ENCODE results near the gene ZP1.

The ZP1 gene

DNA sequence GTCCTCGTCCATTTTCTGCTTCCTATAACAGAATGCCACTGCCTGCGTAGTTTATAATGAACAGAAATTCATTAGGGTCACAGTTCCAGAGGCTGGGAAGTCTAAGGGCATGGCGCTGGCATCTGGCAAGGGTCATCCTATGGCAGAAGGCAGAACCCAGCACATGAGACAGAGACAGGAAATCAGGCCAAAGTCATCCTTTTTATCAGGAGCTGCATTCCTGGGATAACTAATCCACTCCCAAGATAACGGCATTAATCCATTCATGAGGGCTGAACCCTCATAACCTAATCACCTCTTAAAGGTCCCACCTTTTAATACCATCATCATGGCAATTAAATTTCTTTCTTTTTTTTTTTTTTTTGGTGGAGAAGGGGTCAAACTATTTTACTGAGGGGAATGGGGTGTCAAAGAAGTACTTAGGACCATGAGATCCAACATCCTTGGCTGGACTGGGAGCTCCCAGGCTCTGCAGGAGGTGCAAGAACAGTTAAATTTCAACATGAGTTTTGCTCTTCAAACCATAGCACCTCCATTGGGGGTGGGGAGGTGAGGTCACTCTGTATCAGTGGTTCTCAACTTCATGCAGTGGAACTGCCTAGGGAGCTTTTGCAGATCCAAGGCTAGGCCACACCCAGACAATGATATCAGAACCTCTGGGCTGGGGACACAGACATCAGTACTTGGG lies 51.1 kb downstream of the ZP1 start:
- H3K4me3 ChIP-seq (ENCODE audit: low read depth, low read length), result no peak overlapping the region
- TF ChIP-seq, protein P1, sequence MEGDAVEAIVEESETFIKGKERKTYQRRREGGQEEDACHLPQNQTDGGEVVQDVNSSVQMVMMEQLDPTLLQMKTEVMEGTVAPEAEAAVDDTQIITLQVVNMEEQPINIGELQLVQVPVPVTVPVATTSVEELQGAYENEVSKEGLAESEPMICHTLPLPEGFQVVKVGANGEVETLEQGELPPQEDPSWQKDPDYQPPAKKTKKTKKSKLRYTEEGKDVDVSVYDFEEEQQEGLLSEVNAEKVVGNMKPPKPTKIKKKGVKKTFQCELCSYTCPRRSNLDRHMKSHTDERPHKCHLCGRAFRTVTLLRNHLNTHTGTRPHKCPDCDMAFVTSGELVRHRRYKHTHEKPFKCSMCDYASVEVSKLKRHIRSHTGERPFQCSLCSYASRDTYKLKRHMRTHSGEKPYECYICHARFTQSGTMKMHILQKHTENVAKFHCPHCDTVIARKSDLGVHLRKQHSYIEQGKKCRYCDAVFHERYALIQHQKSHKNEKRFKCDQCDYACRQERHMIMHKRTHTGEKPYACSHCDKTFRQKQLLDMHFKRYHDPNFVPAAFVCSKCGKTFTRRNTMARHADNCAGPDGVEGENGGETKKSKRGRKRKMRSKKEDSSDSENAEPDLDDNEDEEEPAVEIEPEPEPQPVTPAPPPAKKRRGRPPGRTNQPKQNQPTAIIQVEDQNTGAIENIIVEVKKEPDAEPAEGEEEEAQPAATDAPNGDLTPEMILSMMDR (IDR thresholded peaks at IDR 0.05; ENCODE audit: low read depth, low read length, missing control alignments), result no peak
- DNase-seq (ENCODE audit: low read depth), result no peak

DNA sequence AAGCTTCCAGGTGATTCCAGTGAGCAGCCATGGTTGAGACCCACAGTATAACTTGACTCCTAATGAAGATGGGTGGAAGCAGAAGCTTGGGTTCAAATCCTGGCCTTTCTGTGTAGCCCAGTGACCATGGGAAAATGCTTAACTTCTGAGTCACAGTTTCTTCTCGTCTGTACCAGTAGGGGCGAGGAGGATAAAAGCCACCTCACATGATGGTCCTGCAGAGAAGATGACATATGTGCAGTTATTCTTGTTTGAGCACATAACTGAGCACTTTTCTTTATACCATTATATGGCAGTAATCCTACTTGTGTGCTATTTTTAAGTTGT lies 51.6 kb downstream of the ZP1 start:
- DNase-seq (ENCODE audit: low read depth), result no peak
- no peak overlapping the region for H3K4me3 ChIP-seq (ENCODE audit: low read depth, low read length)
- TF ChIP-seq, protein P1 (IDR thresholded peaks at IDR 0.05; ENCODE audit: low read depth, low read length, missing control alignments), result no peak

DNA sequence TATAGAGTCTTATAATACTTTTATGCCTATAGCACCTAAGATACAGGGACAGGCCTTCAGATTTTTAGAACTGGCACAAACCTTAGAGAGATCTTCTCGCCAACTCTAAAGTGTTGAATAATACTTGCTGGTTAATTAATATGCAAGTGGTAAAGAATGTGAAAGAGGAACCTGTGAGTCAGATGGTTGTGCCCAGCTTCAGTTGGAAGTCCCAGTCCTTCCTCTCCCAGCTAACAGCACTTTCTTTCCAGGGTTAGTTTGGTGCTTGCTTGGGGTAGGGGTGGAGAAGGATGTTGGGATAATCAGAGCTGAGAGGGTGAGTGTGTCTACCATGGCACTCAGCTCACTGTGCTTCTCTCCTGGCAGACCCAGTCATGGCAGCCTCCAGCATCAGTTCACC lies 52.0 kb downstream of the ZP1 start:
- DNase-seq (ENCODE audit: low read depth), result no peak
- H3K4me3 ChIP-seq (ENCODE audit: low read depth, low read length), result no peak overlapping the region
- TF ChIP-seq, protein P1 (IDR thresholded peaks at IDR 0.05; ENCODE audit: low read depth, low read length, missing control alignments), result no peak

DNA sequence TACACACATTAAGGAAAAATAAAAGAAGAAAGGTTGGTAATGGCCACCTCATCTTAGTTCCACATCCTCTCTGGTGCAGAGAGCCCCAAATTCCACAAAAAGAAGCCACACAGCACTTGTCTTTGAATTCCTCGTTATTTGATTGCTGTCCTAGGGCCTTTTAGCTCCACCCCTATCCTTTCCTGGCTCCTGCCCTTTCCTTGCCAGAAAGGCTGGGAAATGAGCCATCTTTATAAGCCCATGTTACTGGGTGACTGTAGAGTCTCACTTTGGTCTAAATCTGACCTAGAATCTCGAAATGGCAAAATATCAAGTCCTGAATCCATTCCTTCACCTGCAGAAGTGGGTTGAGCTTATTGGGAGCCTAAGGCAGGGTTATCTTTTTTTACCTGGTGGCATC lies 52.6 kb downstream of the ZP1 start:
- TF ChIP-seq, protein P1 (IDR thresholded peaks at IDR 0.05; ENCODE audit: low read depth, low read length, missing control alignments), result no peak
- no peak overlapping the region for H3K4me3 ChIP-seq (ENCODE audit: low read depth, low read length)
- no peak for DNase-seq (ENCODE audit: low read depth)

DNA sequence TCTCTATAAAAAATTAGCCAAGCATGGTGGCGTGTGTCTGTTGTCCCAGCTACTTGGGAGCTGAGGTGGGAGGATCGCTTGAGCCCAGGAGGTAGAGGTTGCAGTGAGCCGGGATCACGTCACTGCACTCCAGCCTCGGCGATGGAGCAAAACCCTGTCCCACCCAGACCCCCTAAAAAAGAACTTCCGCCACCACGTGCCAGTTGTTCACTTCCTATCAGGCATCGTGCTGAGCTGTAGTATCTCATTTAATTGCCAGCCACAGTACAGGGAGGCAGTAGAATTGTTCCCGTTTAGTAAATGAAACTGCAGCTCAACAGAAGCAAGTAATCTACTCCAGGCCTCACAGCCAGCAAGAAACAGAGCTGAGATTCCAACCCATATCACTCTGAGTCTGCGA lies 53.9 kb downstream of the ZP1 start:
- TF ChIP-seq, protein P1 (IDR thresholded peaks at IDR 0.05; ENCODE audit: low read depth, low read length, missing control alignments), result no peak
- DNase-seq (ENCODE audit: low read depth), result no peak
- no peak overlapping the region for H3K4me3 ChIP-seq (ENCODE audit: low read depth, low read length)

DNA sequence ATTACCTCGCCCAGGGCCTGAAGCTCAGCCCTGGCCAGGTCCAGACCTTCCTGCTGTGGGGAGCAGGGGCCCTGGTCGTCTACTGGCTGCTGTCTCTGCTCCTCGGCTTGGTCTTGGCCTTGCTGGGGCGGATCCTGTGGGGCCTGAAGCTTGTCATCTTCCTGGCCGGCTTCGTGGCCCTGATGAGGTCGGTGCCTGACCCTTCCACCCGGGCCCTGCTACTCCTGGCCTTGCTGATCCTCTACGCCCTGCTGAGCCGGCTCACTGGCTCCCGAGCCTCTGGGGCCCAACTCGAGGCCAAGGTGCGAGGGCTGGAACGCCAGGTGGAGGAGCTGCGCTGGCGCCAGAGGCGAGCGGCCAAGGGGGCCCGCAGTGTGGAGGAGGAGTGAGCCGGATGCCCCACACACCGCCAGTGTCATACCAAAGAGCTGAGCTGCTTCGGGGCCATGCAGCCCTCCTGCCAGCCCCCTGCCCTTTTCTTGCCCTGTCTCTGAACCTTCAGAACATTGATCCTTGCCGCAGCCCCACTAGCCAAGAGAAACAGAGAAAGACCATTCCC lies 54.5 kb downstream of the ZP1 start:
- H3K4me3 ChIP-seq (ENCODE audit: low read depth, low read length), result no peak overlapping the region
- TF ChIP-seq, protein P1 (IDR thresholded peaks at IDR 0.05; ENCODE audit: low read depth, low read length, missing control alignments), result no peak
- no peak for DNase-seq (ENCODE audit: low read depth)

DNA sequence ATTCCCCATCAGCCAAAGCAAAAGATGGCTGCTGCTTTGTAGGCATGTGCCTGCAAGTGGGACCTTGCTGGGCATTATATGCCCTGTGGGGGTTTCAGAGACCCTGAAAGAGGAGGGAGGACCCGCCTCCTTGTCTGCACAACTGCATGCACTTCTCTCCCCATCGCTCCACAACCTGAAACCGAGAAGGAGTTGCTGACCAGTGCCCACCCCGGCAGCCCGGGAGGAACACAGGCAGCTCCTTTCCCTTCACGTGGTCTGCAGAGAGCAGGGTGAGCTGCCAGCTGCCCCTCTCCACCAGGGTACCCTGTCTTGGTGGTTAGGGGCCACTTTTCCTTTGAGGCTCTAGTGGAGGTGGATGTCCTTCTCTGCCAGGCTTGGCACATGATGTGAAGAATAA lies 55.6 kb downstream of the ZP1 start:
- TF ChIP-seq, protein P1 (IDR thresholded peaks at IDR 0.05; ENCODE audit: low read depth, low read length, missing control alignments), result no peak
- H3K4me3 ChIP-seq (ENCODE audit: low read depth, low read length), result no peak overlapping the region
- no peak for DNase-seq (ENCODE audit: low read depth)
